Sigmoid colon (tissue), 7 donors: ENCODE results near the gene ANKRD2. TPM values are rescaled to one million over a fixed set of nuclear protein-coding genes. Genes with fewer than 3 reads are reported as not detected.
"Not testable (repeated sequence)": the region's sequence is repeated elsewhere in the genome, so short reads cannot be mapped to it uniquely, and the experiment has no call there.

Experiments used
- DNase-seq: peaks from one replicate; pipeline ENCODE4 v3.0.0-alpha.2; 2019
- H3K27ac ChIP-seq, 4 donors: fragments of 200-600 bp; sonication (generic); one replicate each; pipeline ENCODE4 v1.5.1; 2016 to 2019; ENCODE audit warnings: mild to moderate bottlenecking in 1 of 4
- H3K27me3 ChIP-seq, 3 donors: fragments of 200-600 bp; sonication (generic); one replicate each; pipeline ENCODE4 v1.5.1; 2019; ENCODE audit warnings: mild to moderate bottlenecking in 1 of 3
- H3K36me3 ChIP-seq, 4 donors: fragments of 200-600 bp; sonication (generic); one replicate each; pipeline ENCODE4 v1.5.1; 2016 to 2019
- H3K4me1 ChIP-seq, 4 donors: fragments of 200-600 bp; sonication (generic); one replicate each; pipeline ENCODE4 v1.5.1; 2017 to 2019
- H3K4me3 ChIP-seq, 4 donors: fragments of 200-600 bp; sonication (generic); one replicate each; pipeline ENCODE4 v1.5.1; 2017 to 2019; ENCODE audit warnings: mild to moderate bottlenecking in 2 of 4, moderate library complexity in 1 of 4
- H3K9me3 ChIP-seq, 4 donors: fragments of 200-600 bp in 3 of 4; sonication (generic) in 3 of 4; one replicate each; pipeline versions ENCODE4 v1.5.1 to v1.6.1; 2013 to 2019
- CTCF ChIP-seq, 4 experiments: fragments of 450-650 bp in 3 of 4; fragments of 200-600 bp in 1 of 4; IDR thresholded peaks; one replicate each; pipeline ENCODE4 v1.5.1; 2016 to 2019; ENCODE audit warnings: antibody characterized with exemption in 4 of 4, mild to moderate bottlenecking in 3 of 4, moderate library complexity in 2 of 4
- EP300 ChIP-seq, 4 donors: sonication (generic); formaldehyde crosslinking; IDR thresholded peaks; one replicate each; pipeline ENCODE4 v1.6.1; 2017; ENCODE audit warnings: antibody characterized with exemption in 4 of 4
- POLR2A ChIP-seq, 2 donors: fragments of 450-650 bp; IDR thresholded peaks; one replicate each; pipeline ENCODE4 v1.6.1; 2016; ENCODE audit warnings: antibody characterized with exemption in 2 of 2, mild to moderate bottlenecking in 2 of 2, moderate library complexity in 2 of 2
- POLR2AphosphoS5 ChIP-seq, 4 donors: sonication (generic); formaldehyde crosslinking; IDR thresholded peaks; one replicate each; pipeline ENCODE4 v1.6.1; 2017; ENCODE audit warnings: antibody characterized with exemption in 4 of 4
- WGBS, 2 donors: extraction: QIAGEN DNeasy Blood & Tissue Kit; methylation state at CpG; one replicate each; pipeline ENCODE4 v1.1.7; 2013; 5-methylcytosine and 5-hydroxymethylcytosine counted together
- intact Hi-C: fragments of 100-400 bp; cut with DNase I; formaldehyde crosslinking; loops from one replicate; pipeline ENCODE4 v1.15.1; 2023
- polyA plus RNA-seq, 3 donors: library from polyadenylated mRNA; stranded (reverse); fragments of 200-250 nt; gene quantifications; one replicate each; pipeline ENCODE4 v1.2.3, GENCODE V29; 2013
- total RNA-seq, 4 donors: library from RNA; depleted of rRNA; stranded (reverse); fragments of >200 nt; gene quantifications; one replicate each; pipeline ENCODE4 v1.1.0, GENCODE V29; 2016
- donor health status: healthy with polysubstance abuse.
- donor health status: Bipolar disorder and iron deficiency.
- donor health status: healthy.

ANKRD2 gene, protein sequence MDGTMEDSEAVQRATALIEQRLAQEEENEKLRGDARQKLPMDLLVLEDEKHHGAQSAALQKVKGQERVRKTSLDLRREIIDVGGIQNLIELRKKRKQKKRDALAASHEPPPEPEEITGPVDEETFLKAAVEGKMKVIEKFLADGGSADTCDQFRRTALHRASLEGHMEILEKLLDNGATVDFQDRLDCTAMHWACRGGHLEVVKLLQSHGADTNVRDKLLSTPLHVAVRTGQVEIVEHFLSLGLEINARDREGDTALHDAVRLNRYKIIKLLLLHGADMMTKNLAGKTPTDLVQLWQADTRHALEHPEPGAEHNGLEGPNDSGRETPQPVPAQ
- under 1 TPM in 1 of 4 donors, not detected in 3; 0.49 TPM for total RNA-seq
- 1 to 10 TPM in 1 of 3 donors, under 1 TPM in 1, not detected in 1; 0.31 to 1.2 TPM for polyA plus RNA-seq

- WGBS, 2 donors, result 69 to 73% methylated on average over 16 of the region's 16 CpGs
- H3K27ac ChIP-seq, result peak within 1 kb of the TSS in 2 of 4 donors; percentile 70 to 82
- intact Hi-C loops, result loop anchor here (2.0 kb wide), 1 partner anchor 40 kb away; no protein-coding TSS in a partner anchor
These were observed at the start of gene ANKRD2 for GRCh38 chr10:97572214-97572989. Gene ANKRD2 (plus strand): TSS chr10:97572779. CDS start chr10:97572789, 10 bp downstream.

DNA sequence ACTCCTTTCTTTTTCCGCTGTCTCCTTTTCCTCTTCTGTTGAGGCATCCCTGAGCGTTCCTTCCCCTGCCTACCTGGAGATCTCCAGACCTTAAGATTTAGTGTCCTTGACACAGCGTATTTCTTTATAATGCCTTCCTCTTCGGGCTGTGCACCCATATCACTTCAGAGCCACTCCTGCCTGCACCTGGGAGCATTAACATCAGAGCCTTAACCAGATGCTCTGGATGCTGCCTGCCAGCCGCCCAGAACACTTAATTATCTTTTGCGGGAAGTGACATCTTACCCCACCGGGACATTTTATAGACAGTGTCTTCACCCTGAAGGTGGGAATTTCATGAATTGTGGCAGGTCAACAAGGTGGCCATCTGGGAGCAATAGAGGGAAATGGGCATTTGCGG lies 49.6 kb upstream of the ANKRD2 start:
- TF ChIP-seq POLR2A (IDR thresholded peaks at IDR 0.05) (no peak), EP300 (IDR thresholded peaks at IDR 0.05) (no peak), CTCF (IDR thresholded peaks at IDR 0.05) (no peak), POLR2AphosphoS5 (IDR thresholded peaks at IDR 0.05) (no peak)
- H3K27ac ChIP-seq, result no peak overlapping the region
- H3K36me3 ChIP-seq, result no peaks in the 10 kb centered on the region
- DNase-seq, result no peak
- H3K27me3 ChIP-seq, result no peaks in the 10 kb centered on the region
- H3K4me1 ChIP-seq, result peaks cover 0 to 12% (median 7%) of the 10 kb centered on the region in 4 donors
- no peaks in the 10 kb centered on the region for H3K9me3 ChIP-seq
- 90 to 91% methylated on average over 8 of the region's 8 CpGs for WGBS, 2 donors
- intact Hi-C loops, result no loop called here
- H3K4me3 ChIP-seq, result no peak overlapping the region

More at GRCh38 chr10:97572214-97572989, at the start of gene ANKRD2:
- Histone ChIP-seq H3K36me3 (peaks cover 0 to 34% (median 5%) of the 10 kb centered on the region in 4 donors), H3K4me3 (no peak within 1 kb of the TSS), H3K4me1 (peaks cover 0 to 30% (median 22%) of the 10 kb centered on the region in 4 donors), H3K9me3 (no peaks in the 10 kb centered on the region), H3K27me3 (no peaks in the 10 kb centered on the region)
- no peak for TF ChIP-seq POLR2A (IDR thresholded peaks at IDR 0.05)
- TF ChIP-seq CTCF (IDR thresholded peaks at IDR 0.05), result peak; percentile 74 to 91 (median 81)
- peak in 2 of 4 donors; percentile 39 to 49 for TF ChIP-seq POLR2AphosphoS5 (IDR thresholded peaks at IDR 0.05)
- TF ChIP-seq EP300 (IDR thresholded peaks at IDR 0.05), result no peak
- DNase-seq, result peak; percentile 89

DNA sequence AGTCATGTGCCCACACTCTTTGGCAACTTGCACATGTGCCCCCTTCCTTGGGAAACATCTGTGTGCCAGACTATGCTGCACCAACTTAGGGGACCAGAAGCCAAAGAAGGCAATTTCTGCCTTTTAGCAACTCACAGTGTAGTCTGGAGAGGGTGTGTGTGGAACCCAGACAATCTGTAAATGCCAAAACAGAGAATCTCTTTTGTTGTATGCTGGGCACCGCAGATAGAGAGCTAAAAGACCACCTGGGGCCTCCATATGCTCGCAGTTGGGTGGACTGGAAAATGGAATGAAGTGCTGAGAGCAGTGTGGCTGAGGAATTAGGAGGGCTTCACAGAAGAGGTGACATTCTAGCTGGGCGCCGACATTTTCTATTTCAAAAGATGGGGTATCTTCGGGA lies 47.5 kb upstream of the ANKRD2 start:
- H3K4me1 ChIP-seq, result peaks cover 0 to 6% (median 0%) of the 10 kb centered on the region in 4 donors
- no peaks in the 10 kb centered on the region for H3K36me3 ChIP-seq
- H3K9me3 ChIP-seq, result no peaks in the 10 kb centered on the region
- H3K4me3 ChIP-seq, result no peak overlapping the region
- no peak for DNase-seq
- TF ChIP-seq POLR2AphosphoS5 (IDR thresholded peaks at IDR 0.05) (no peak), EP300 (IDR thresholded peaks at IDR 0.05) (no peak), CTCF (IDR thresholded peaks at IDR 0.05) (no peak), POLR2A (IDR thresholded peaks at IDR 0.05) (no peak)
- 92 to 94% methylated on average over 5 of the region's 5 CpGs for WGBS, 2 donors
- intact Hi-C loops, result no loop called here
- no peaks in the 10 kb centered on the region for H3K27me3 ChIP-seq
- no peak overlapping the region for H3K27ac ChIP-seq

DNA sequence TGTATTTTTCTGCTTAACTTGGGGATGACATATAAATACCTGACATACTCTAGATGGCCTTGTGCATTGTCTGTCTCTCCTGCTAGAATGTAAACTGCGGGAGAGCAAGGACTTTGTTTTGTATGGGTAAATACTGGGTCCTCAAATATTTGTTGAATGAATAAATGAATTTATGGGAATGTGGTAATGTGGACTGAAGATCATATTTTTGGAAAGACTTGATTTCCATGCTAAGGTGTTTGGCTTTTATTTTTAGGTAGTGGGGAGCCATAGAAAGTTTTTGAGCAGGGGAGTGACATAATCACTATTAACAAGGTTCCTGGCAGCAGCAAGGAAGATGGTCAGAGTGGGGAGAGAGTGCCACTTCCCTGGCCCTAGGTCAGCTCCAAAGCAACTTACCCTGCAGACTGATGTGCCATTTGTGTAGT lies 46.9 kb upstream of the ANKRD2 start:
- intact Hi-C loops, result no loop called here
- Histone ChIP-seq H3K27me3 (no peaks in the 10 kb centered on the region), H3K9me3 (no peaks in the 10 kb centered on the region), H3K36me3 (no peaks in the 10 kb centered on the region), H3K27ac (no peak overlapping the region), H3K4me1 (peaks cover 0 to 6% (median 0%) of the 10 kb centered on the region in 4 donors), H3K4me3 (no peak overlapping the region)
- WGBS, 2 donors, result 78 to 85% methylated on average over 1 of the region's 1 CpG
- TF ChIP-seq POLR2A (IDR thresholded peaks at IDR 0.05) (no peak), EP300 (IDR thresholded peaks at IDR 0.05) (no peak), POLR2AphosphoS5 (IDR thresholded peaks at IDR 0.05) (no peak), CTCF (IDR thresholded peaks at IDR 0.05) (no peak)
- no peak for DNase-seq

DNA sequence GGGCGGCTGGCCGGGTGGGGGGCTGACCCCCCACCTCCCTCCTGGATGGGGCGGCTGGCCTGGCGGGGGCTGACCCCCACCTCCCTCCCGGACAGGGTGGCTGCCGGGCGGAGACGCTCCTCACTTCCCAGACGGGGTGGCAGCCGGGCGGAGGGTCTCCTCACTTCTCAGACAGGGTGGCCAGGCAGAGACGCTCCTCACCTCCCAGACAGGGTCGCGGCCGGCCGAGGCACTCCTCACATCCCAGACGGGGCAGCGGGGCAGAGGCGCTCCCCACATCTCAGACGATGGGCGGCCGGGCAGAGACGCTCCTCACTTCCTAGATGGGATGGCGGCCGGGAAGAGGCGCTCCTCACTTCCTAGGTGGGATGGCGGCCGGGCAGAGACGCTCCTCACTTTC lies 43.7 kb upstream of the ANKRD2 start:
- DNase-seq, H3K4me3 ChIP-seq: not testable (repeated sequence)

More for the DNA sequence above, 43.7 kb upstream of the ANKRD2 start:
- H3K4me1 ChIP-seq, H3K9me3 ChIP-seq, H3K36me3 ChIP-seq, H3K27me3 ChIP-seq, H3K27ac ChIP-seq, intact Hi-C loops: not testable (repeated sequence)
- WGBS, 2 donors, result 96 to 97% methylated on average over 27 of the region's 29 CpGs
